Activated T-helper 1 cell treated with anti-CD3 and anti-CD28 coated beads, Interleukin-12 subunit alpha, Interleukin-12 subunit beta, Interleukin-2, Interleukin-4 antibody, amounts not matched to agents 30 ng/mL and 10 ng/mL and 1 ng/mL, durations not matched to agents 14 hours and 24 hours and 36 hours (primary cell): Measurements from ENCODE around the gene GULP1. TPM values are rescaled to one million over a fixed set of nuclear protein-coding genes. Genes with fewer than 3 reads are reported as not detected.

Experiments
- DNase-seq: peaks from one replicate; pipeline ENCODE4 v3.0.0; 2021; ENCODE audit warnings: low spot score
- H3K27ac Mint-ChIP-seq: one replicate; pipeline ENCODE4 v1.8.0; 2021; ENCODE audit warnings: mild to moderate bottlenecking, mixed read lengths
- H3K27me3 Mint-ChIP-seq: one replicate; pipeline ENCODE4 v1.8.0; 2022; ENCODE audit warnings: mild to moderate bottlenecking, moderate library complexity, mixed read lengths; ENCODE audit not compliant: insufficient read depth
- H3K36me3 Mint-ChIP-seq: one replicate; pipeline ENCODE4 v1.8.0; 2021; ENCODE audit warnings: low read depth, mixed read lengths
- H3K4me1 Mint-ChIP-seq: one replicate; pipeline ENCODE4 v1.8.0; 2021; ENCODE audit warnings: low read depth, mixed read lengths
- H3K4me3 Mint-ChIP-seq: one replicate; pipeline ENCODE4 v1.8.0; 2021; ENCODE audit warnings: mild to moderate bottlenecking, moderate library complexity, mixed read lengths
- H3K9me3 Mint-ChIP-seq: one replicate; pipeline ENCODE4 v1.8.0; 2021; ENCODE audit warnings: mixed read lengths
- intact Hi-C: fragments of 100-400 bp; cut with micrococcal nuclease; formaldehyde crosslinking; loops from one replicate; pipeline ENCODE4 v1.15.1; 2024
- total RNA-seq: library from RNA; stranded (reverse); gene quantifications from 2 replicates; pipeline ENCODE4 v1.2.3, GENCODE V29; 2022

The GULP1 gene
- total RNA-seq, 1 donor from 2014 or later, result not detected

DNA sequence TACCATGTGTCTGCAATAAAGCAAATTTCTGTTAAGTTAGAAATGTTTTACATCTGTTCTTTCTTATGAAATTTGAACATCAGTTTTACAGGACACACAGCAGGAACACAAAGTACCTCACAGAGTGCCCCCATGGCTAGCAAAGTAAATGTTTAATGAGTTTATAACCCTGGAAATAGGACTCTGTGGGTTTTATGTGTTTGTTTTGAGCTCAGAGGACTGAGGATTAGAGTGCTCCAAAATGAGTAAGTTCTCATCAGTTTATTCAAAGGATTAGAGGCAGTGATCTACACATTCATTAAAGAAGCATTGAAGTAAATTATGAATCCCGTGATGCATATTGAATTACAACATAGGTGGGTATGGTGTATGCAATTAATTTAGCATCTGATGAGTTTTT is 281.8 kb downstream of the GULP1 start:
- H3K4me3 Mint-ChIP-seq, result no peak overlapping the region
- no peak for DNase-seq
- intact Hi-C loops, result no loop called here
- H3K27ac Mint-ChIP-seq, result no peak overlapping the region
- H3K27me3 Mint-ChIP-seq, result peaks cover 1% of the 10 kb centered on the region
- no peaks in the 10 kb centered on the region for H3K9me3 Mint-ChIP-seq
- H3K4me1 Mint-ChIP-seq, result no peaks in the 10 kb centered on the region
- no peaks in the 10 kb centered on the region for H3K36me3 Mint-ChIP-seq

DNA sequence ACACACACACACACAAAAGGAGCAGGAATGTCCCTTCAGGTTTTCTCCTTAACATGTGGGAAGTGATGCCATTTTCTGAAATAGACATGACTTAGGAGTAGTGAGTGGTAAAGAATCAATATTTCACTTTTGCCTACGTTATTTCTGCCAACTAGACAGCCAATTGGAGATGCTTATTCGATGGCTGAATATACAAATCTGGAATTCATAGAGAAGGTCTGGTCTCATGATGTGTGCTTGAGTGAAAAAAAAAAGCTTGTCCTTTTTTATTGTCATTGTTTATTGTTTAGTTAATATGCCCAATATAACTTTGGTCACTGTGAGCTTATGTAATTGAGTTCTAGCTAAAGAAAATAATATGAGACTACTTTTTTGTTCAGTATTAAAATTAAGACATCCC is 284.3 kb downstream of the GULP1 start:
- Mint-ChIP-seq H3K4me3 (no peak overlapping the region), H3K9me3 (no peaks in the 10 kb centered on the region), H3K36me3 (no peaks in the 10 kb centered on the region), H3K27ac (no peak overlapping the region), H3K27me3 (peaks cover 1% of the 10 kb centered on the region), H3K4me1 (no peaks in the 10 kb centered on the region)
- intact Hi-C loops, result no loop called here
- no peak for DNase-seq

DNA sequence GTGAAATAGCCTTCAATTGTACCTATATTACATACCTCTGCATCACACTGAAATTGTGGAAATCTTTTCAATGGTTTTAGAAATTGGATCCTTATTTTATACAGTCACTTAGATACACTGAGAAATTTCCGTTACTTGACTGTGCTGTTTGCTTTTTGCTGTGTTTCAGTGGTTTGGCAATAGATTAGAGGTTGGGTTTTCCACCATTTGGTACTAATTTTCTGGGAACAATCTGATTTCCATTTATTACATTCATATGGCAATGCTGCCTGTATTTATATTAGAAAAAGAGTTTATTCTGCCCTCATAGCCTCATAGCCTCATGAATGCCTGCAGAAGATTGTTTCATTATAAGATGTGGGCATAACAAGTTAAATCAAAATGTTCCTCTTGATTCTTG is 285.0 kb downstream of the GULP1 start:
- H3K4me1 Mint-ChIP-seq, result no peaks in the 10 kb centered on the region
- peaks cover 1% of the 10 kb centered on the region for H3K27me3 Mint-ChIP-seq
- H3K27ac Mint-ChIP-seq, result no peak overlapping the region
- H3K4me3 Mint-ChIP-seq, result no peak overlapping the region
- no peaks in the 10 kb centered on the region for H3K36me3 Mint-ChIP-seq
- no peak for DNase-seq
- intact Hi-C loops, result no loop called here
- H3K9me3 Mint-ChIP-seq, result no peaks in the 10 kb centered on the region

DNA sequence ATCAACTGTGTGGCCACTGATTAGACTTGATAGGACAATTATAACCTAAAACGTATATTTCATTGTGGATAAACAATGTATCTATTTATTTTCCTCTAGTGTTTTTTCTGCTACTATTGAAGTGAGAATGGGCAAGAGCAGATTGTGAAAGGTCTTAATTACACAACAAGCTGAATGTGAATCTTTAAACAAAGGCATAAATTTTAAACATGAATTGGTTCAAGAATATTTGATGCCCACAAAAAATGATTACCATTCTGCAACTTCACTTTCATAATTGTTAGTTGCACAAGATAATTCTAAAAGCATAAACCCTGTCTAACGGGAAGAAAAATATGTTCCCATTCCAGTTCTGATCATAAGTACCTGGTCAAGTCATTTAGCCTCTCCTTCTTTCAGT is 285.6 kb downstream of the GULP1 start:
- no peaks in the 10 kb centered on the region for H3K36me3 Mint-ChIP-seq
- no peaks in the 10 kb centered on the region for H3K4me1 Mint-ChIP-seq
- no peak overlapping the region for H3K27ac Mint-ChIP-seq
- no peak overlapping the region for H3K4me3 Mint-ChIP-seq
- no peak for DNase-seq
- H3K9me3 Mint-ChIP-seq, result no peaks in the 10 kb centered on the region
- intact Hi-C loops, result no loop called here
- H3K27me3 Mint-ChIP-seq, result peaks cover 1% of the 10 kb centered on the region

DNA sequence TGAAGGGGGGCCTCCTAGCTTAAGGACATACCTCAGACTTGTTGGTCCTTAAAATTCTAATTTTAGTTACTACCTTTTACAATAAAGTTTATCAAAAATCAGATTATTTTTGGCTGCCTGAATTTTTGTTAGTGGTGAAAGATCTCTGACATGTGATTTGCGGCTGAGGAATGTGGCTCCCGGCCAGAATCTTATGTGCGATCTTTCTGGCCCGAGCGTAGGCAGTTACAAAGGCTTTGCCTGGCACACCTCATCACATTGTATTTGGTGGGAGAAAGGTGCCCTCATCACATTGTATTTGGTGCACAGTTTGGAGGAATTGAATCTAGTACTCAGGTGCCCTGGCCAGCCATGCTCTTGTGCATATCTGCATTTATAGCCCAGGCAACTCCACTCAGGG is 289.1 kb downstream of the GULP1 start:
- H3K9me3 Mint-ChIP-seq, result no peaks in the 10 kb centered on the region
- no peak for DNase-seq
- no peak overlapping the region for H3K27ac Mint-ChIP-seq
- H3K27me3 Mint-ChIP-seq, result peaks cover 1% of the 10 kb centered on the region
- H3K4me3 Mint-ChIP-seq, result no peak overlapping the region
- no peaks in the 10 kb centered on the region for H3K36me3 Mint-ChIP-seq
- H3K4me1 Mint-ChIP-seq, result no peaks in the 10 kb centered on the region
- intact Hi-C loops, result no loop called here

DNA sequence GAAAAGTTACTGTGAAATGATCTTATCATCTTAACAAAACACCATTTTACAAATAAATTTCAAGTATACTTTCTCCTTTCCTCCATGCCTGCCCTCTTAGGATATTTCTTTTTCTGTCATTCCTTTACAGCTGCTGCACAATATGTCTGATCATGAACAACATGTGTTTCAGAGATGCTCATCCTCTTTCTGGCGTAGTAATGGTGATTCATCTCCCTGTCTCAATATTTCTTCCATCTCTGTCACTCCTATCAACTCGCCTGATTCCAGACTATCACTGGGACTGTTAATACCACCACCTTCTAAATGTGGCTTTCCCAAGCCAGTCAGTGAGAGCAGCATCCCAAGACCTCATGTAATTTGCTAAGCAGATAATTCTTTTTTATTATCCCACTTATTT is 290.5 kb downstream of the GULP1 start:
- Mint-ChIP-seq H3K36me3 (no peaks in the 10 kb centered on the region), H3K4me1 (no peaks in the 10 kb centered on the region), H3K9me3 (no peaks in the 10 kb centered on the region), H3K4me3 (no peak overlapping the region), H3K27me3 (peaks cover 1% of the 10 kb centered on the region), H3K27ac (no peak overlapping the region)
- intact Hi-C loops, result no loop called here
- no peak for DNase-seq

DNA sequence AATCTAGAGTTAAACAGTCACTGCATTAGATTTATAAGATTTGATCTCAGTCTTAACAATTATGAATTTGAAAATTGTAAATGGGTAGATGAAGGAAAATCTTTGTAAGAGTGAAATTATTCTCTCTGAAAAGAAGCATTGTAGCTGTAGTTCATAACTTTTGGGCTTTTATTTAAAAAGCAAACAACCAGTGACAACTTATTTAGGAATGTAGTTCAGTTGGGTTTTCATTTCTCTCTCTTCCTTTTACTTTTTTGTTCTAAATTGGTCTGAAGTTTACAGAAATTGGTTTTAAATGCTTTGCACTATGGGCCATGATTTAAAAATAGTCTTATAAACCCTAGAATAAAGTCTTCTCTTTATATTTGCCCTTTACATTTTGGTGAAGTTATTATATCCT is 296.6 kb downstream of the GULP1 start:
- H3K27me3 Mint-ChIP-seq, result no peaks in the 10 kb centered on the region
- no peak for DNase-seq
- intact Hi-C loops, result no loop called here
- no peaks in the 10 kb centered on the region for H3K4me1 Mint-ChIP-seq
- no peaks in the 10 kb centered on the region for H3K36me3 Mint-ChIP-seq
- no peaks in the 10 kb centered on the region for H3K9me3 Mint-ChIP-seq
- H3K4me3 Mint-ChIP-seq, result no peak overlapping the region
- no peak overlapping the region for H3K27ac Mint-ChIP-seq

DNA sequence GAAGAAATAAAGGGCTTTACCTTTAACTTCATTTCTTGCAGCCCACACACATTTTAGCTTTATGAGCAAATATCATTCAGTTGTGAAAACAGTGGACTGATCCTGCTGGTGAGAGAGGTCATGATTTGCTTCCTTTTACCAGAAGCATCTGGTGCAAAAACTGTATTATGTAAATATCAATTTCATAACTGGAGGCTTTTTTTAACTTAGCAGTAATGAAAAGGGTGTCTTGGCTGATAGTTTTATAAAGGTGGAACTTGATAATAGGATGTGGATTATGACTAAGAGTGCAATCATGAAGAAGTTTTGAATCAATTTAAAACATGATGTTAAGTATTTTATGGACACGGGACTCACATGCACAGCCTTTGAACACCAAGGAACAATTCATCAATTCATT is 304.4 kb downstream of the GULP1 start:
- no peaks in the 10 kb centered on the region for H3K36me3 Mint-ChIP-seq
- H3K4me1 Mint-ChIP-seq, result no peaks in the 10 kb centered on the region
- DNase-seq, result no peak
- no peak overlapping the region for H3K4me3 Mint-ChIP-seq
- intact Hi-C loops, result no loop called here
- no peaks in the 10 kb centered on the region for H3K27me3 Mint-ChIP-seq
- no peaks in the 10 kb centered on the region for H3K9me3 Mint-ChIP-seq
- no peak overlapping the region for H3K27ac Mint-ChIP-seq

DNA sequence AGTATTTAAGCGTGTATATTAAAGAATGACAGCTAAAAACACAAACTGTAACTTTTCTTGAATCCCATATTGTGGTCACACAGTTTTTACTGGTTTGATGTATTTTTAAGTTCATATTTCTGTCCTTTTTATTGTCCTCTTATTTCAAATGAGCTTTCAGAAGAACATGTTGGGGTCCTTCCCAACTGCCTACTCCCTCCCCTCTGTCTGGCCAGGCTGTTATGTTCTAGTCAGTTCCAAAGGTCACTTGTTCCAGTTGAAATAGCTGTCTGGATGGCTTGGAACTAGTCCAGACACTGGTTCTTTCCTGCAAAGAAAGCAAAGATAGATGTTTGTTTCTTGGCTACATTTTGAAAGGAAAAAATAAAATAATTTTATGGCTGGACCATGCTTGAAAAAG is 306.9 kb downstream of the GULP1 start:
- H3K36me3 Mint-ChIP-seq, result no peaks in the 10 kb centered on the region
- no peaks in the 10 kb centered on the region for H3K27me3 Mint-ChIP-seq
- no peak for DNase-seq
- intact Hi-C loops, result no loop called here
- no peak overlapping the region for H3K27ac Mint-ChIP-seq
- no peak overlapping the region for H3K4me3 Mint-ChIP-seq
- no peaks in the 10 kb centered on the region for H3K4me1 Mint-ChIP-seq
- H3K9me3 Mint-ChIP-seq, result no peaks in the 10 kb centered on the region

DNA sequence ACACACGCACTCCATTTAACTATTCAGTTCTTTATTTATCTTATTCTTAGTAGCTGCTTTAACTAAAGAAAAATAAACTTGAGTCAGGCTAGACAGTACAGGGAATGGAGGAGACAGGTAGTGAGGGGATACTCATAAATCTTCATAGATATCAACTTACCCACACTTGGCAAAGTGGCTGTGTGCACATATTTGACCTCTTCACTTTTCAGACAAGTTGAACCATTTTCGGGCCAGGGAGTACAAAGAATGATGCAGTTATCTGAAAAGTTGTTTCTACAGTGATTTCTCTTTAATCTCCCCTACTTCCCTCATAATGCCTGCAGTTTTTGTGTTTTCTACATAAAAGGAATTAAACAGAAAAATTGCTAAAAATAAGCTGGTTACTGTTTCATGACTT is 307.5 kb downstream of the GULP1 start:
- no peaks in the 10 kb centered on the region for H3K27me3 Mint-ChIP-seq
- no peaks in the 10 kb centered on the region for H3K36me3 Mint-ChIP-seq
- no peak overlapping the region for H3K27ac Mint-ChIP-seq
- no peaks in the 10 kb centered on the region for H3K4me1 Mint-ChIP-seq
- intact Hi-C loops, result no loop called here
- no peak for DNase-seq
- H3K9me3 Mint-ChIP-seq, result no peaks in the 10 kb centered on the region
- H3K4me3 Mint-ChIP-seq, result no peak overlapping the region

DNA sequence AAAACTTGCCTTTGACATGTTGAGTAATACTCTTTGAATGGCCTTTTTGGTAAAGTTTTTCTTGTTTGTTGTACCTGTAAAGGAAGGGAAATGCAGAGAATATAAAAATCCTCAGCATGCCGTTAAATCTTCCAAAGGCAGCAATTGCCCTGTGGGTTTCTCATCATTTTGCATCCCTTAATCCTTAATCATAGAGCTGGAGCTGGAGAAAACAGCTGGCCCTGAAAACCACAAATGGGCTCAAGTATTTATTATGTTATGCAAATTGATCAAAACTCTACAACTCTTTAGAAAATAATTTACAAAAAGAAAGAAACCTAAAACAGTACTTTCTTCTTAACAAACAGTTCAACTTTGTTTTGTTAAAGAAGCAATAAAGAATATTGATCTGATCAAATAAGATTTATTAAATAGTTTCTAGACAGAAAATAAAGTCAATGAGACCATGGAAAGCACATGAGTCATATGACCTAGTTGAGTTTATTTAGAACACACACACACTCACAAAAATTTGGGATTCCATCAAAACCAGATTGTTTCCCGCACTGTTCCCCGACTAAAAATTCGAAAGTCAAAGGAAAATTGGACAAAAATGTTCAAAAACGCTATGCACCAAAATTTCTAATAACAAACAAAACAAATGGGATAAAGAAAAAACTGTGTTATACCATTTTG is 309.0 kb downstream of the GULP1 start:
- Mint-ChIP-seq H3K36me3 (no peaks in the 10 kb centered on the region), H3K9me3 (no peaks in the 10 kb centered on the region), H3K4me3 (no peak overlapping the region), H3K27me3 (no peaks in the 10 kb centered on the region), H3K27ac (no peak overlapping the region), H3K4me1 (no peaks in the 10 kb centered on the region)
- no peak for DNase-seq
- intact Hi-C loops, result no loop called here

DNA sequence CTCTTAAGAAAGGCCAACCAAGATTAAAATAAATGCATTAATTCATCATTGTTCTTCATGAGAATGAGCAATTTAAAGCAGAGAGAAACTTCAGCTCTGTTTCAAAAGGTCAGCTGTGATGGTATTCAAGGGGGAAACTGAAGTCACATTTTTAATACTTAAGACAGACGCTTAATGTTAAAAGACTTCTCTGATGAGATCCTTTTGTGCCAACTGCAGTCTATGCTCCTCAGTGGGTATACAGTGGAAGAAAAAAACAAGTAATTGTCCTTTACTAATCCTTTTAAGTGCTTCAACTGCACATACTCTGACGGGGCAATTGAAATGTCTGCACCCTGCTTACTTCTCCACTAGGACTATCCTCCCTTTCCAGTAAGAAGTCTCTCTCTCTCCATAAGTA is 309.7 kb downstream of the GULP1 start:
- no peaks in the 10 kb centered on the region for H3K9me3 Mint-ChIP-seq
- intact Hi-C loops, result no loop called here

DNA sequence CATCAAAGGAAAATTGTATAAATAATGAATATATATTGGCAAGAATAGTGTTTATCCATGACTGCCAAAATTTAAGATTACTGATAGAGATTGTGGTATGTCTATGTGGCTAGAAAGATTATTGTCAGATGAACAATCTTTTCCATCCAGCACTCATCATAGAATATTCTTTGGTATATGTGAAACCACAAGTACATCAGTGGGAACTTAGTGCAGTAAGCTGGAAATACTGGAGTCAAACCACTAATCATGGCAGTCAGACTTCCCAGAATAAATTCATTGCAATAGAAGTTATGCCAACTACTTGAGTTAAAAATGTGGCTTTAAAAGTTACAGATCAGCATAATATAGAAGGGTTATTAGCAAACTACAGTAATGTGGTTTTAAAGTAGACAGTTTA is 310.3 kb downstream of the GULP1 start:
- no peaks in the 10 kb centered on the region for H3K27me3 Mint-ChIP-seq
- H3K27ac Mint-ChIP-seq, result no peak overlapping the region
- H3K4me3 Mint-ChIP-seq, result no peak overlapping the region
- no peaks in the 10 kb centered on the region for H3K4me1 Mint-ChIP-seq
- intact Hi-C loops, result no loop called here
- no peaks in the 10 kb centered on the region for H3K9me3 Mint-ChIP-seq
- no peaks in the 10 kb centered on the region for H3K36me3 Mint-ChIP-seq
- no peak for DNase-seq

More for the DNA sequence above, 309.7 kb downstream of the GULP1 start:
- Mint-ChIP-seq H3K27me3 (no peaks in the 10 kb centered on the region), H3K36me3 (no peaks in the 10 kb centered on the region), H3K4me1 (no peaks in the 10 kb centered on the region), H3K4me3 (no peak overlapping the region), H3K27ac (no peak overlapping the region)
- no peak for DNase-seq

DNA sequence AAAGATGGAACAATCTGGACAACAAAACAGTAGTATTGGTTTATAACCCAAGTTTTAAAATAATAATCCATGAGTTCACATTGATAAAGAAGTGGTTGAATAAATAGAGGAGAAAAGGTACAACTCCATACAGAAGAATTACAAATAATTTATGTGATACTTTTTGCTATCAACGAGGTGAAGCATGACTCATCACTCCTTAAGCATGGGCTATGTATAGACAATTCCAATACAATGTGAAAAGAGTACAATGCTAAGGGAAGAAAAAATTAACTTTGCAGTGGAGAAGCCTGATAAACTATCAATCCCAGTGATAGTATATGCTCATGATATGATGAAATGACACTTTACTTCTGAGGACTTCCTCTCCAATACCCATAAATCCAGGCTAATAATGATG is 312.9 kb downstream of the GULP1 start:
- DNase-seq, result no peak
- H3K27me3 Mint-ChIP-seq, result no peaks in the 10 kb centered on the region
- H3K4me1 Mint-ChIP-seq, result no peaks in the 10 kb centered on the region
- no peaks in the 10 kb centered on the region for H3K9me3 Mint-ChIP-seq
- H3K36me3 Mint-ChIP-seq, result no peaks in the 10 kb centered on the region
- no peak overlapping the region for H3K27ac Mint-ChIP-seq
- intact Hi-C loops, result no loop called here
- H3K4me3 Mint-ChIP-seq, result no peak overlapping the region
